Measurements from ENCODE around the gene SPAG7.

Gene SPAG7

GRCh38 chr17:4967539-4968485 is at the start of gene SPAG7:
Gene SPAG7 (minus strand): TSS chr17:4967817. CDS start chr17:4967804, 13 bp downstream.
- DNase-seq = peak; percentile 77

- DNase-seq = no peak
Measured at GRCh38 chr17:5014357-5014756, 46.7 kb upstream of the SPAG7 start.

GRCh38 chr17:5011928-5012327 is 44.3 kb upstream of the SPAG7 start:
- DNase-seq = no peak

GRCh38 chr17:5003214-5003867 is 35.7 kb upstream of the SPAG7 start:
- DNase-seq = no peak

- no peak for DNase-seq
Measured at GRCh38 chr17:5002121-5002788, 34.6 kb upstream of the SPAG7 start.

GRCh38 chr17:5000237-5000639 is 32.6 kb upstream of the SPAG7 start:
- no peak for DNase-seq

- no peak for DNase-seq
Measured at GRCh38 chr17:4999430-5000093, 31.9 kb upstream of the SPAG7 start.

GRCh38 chr17:4998732-4999429 is 31.3 kb upstream of the SPAG7 start:
- no peak for DNase-seq

GRCh38 chr17:4998027-4998731 is 30.6 kb upstream of the SPAG7 start:
- DNase-seq = no peak

- DNase-seq = peak; percentile 54
Measured at GRCh38 chr17:4997302-4998026, 29.8 kb upstream of the SPAG7 start, which contains the start of the genes INCA1 and KIF1C. Gene INCA1 (minus strand): TSS chr17:4997522. CDS start chr17:4994437, 3,085 bp downstream. Gene KIF1C (plus strand): TSS chr17:4997950. CDS start chr17:5000247, 2,297 bp downstream.

- DNase-seq = no peak
Measured at GRCh38 chr17:4994081-4994595, 26.5 kb upstream of the SPAG7 start.

GRCh38 chr17:4987767-4988567 is 20.4 kb upstream of the SPAG7 start:
- no peak for DNase-seq

GRCh38 chr17:4986951-4987766 is 19.5 kb upstream of the SPAG7 start, which contains the start of gene CAMTA2:
Gene CAMTA2 (minus strand): TSS chr17:4987675. CDS start chr17:4986222, 1,453 bp downstream.
- DNase-seq = peak; percentile 72

GRCh38 chr17:4986403-4986802 is 18.8 kb upstream of the SPAG7 start:
- no peak for DNase-seq

- no peak for DNase-seq
Measured at GRCh38 chr17:4982305-4982704, 14.7 kb upstream of the SPAG7 start.

- DNase-seq = no peak
Measured at GRCh38 chr17:4980644-4981216, 13.1 kb upstream of the SPAG7 start.

- no peak for DNase-seq
Measured at GRCh38 chr17:4978726-4979125, 11.1 kb upstream of the SPAG7 start.

- no peak for DNase-seq
Measured at GRCh38 chr17:4974115-4974670, 6.6 kb upstream of the SPAG7 start.

Data from NK-92 treated with Interleukin-12 subunit alpha and Interleukin-12 subunit beta, amount 100 ng/mL, for 24 hours (cell line).